ENCODE data around the gene LDLRAD1. TPM values are rescaled to one million over a fixed set of nuclear protein-coding genes. Genes with fewer than 3 reads are reported as not detected.

LDLRAD1 gene
- total and polyA plus RNA-seq, 2 of the 13 experiments (the other 11 are each of a cell fraction or from before 2014, with no cell fraction given) = 2.5 to 14.0 TPM

DNA sequence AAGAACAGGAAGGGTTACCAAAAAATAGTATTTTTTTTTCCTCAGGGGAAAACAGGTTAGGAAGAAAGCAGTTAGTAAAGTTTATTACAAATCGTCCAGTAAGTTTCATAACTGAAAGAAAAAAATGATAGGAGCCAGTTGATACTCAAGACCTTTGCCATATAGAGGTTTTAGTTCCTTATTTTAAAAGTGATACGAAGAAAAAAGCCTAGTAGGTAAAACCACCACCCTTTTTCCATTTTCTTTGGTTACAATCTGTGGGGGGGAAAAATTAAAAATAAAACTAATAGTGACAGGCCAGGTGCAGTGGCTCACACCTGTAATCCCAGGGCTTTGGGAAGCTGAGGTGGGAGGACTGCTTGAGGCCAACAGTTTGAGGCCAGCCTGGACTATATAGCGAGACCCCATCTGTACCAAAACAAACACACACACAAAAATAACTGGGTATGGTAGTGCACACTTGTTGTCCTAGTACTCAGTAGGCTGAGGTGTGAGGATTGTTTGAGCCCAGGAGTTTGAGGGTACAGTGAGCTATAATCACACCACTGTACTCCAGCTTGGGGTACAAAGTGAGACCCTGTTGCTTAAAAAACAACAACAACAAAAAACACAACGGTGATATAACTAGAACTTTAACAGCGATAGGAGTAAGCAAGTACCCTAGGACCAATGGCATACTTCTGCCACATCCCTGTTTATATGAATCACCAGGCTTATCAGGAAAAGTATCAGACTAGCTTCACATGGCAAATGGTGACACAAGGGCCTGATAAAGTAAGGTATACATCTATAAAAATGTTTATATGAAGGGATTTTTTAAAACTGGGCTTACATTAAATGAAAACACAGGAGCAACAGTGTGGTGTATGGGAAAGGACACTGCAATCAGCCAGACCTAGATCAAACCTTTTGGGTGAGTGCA, 29.7 kb upstream of the LDLRAD1 start:
- Histone ChIP-seq H3K27me3 (ENCODE audit: control insufficient read depth in 1 of 2, insufficient read depth in 2 of 2, low read length in 2 of 2) (no peaks in the 10 kb centered on the region; a peak in 1 of 5 replicates), H3K79me2 (ENCODE audit: insufficient read depth, low read length) (peaks cover 74% of the 10 kb centered on the region), H3K9me3 (ENCODE audit: low read length) (no peaks in the 10 kb centered on the region), H3K4me1 (ENCODE audit: insufficient read depth, low read length) (peaks cover 29% of the 10 kb centered on the region), H3K27ac (ENCODE audit: extremely low read length, insufficient read depth, low read length) (no peak overlapping the region), H3K4me3 (replicated peaks in 1 of 3; ENCODE audit: insufficient read depth in 1 of 3, low read depth in 2 of 3, low read length in 3 of 3) (no peak overlapping the region), H3K4me2 (ENCODE audit: low read depth, low read length) (no peak overlapping the region), H4K20me1 (ENCODE audit: insufficient read depth, low read length) (peaks cover 5% of the 10 kb centered on the region), H3K36me3 (replicated peaks in 1 of 2; ENCODE audit: control insufficient read depth in 1 of 2, insufficient read depth in 2 of 2, low read length in 2 of 2) (peaks cover 0 to 18% of the 10 kb centered on the region in 2 experiments; a peak in 4 of 5 replicates), H3K9ac (ENCODE audit: insufficient read depth, low read depth, low read length) (no peak overlapping the region), H2AFZ (ENCODE audit: low read length) (no peak overlapping the region)
- TF ChIP-seq ZNF44 (CRISPR knock-in tag; IDR thresholded peaks at IDR 0.05) = no peak
- no peak for TF ChIP-seq SMAD1 (CRISPR knock-in tag; IDR thresholded peaks at IDR 0.05; ENCODE audit: borderline replicate concordance, low read depth)
- TF ChIP-seq, protein P1, sequence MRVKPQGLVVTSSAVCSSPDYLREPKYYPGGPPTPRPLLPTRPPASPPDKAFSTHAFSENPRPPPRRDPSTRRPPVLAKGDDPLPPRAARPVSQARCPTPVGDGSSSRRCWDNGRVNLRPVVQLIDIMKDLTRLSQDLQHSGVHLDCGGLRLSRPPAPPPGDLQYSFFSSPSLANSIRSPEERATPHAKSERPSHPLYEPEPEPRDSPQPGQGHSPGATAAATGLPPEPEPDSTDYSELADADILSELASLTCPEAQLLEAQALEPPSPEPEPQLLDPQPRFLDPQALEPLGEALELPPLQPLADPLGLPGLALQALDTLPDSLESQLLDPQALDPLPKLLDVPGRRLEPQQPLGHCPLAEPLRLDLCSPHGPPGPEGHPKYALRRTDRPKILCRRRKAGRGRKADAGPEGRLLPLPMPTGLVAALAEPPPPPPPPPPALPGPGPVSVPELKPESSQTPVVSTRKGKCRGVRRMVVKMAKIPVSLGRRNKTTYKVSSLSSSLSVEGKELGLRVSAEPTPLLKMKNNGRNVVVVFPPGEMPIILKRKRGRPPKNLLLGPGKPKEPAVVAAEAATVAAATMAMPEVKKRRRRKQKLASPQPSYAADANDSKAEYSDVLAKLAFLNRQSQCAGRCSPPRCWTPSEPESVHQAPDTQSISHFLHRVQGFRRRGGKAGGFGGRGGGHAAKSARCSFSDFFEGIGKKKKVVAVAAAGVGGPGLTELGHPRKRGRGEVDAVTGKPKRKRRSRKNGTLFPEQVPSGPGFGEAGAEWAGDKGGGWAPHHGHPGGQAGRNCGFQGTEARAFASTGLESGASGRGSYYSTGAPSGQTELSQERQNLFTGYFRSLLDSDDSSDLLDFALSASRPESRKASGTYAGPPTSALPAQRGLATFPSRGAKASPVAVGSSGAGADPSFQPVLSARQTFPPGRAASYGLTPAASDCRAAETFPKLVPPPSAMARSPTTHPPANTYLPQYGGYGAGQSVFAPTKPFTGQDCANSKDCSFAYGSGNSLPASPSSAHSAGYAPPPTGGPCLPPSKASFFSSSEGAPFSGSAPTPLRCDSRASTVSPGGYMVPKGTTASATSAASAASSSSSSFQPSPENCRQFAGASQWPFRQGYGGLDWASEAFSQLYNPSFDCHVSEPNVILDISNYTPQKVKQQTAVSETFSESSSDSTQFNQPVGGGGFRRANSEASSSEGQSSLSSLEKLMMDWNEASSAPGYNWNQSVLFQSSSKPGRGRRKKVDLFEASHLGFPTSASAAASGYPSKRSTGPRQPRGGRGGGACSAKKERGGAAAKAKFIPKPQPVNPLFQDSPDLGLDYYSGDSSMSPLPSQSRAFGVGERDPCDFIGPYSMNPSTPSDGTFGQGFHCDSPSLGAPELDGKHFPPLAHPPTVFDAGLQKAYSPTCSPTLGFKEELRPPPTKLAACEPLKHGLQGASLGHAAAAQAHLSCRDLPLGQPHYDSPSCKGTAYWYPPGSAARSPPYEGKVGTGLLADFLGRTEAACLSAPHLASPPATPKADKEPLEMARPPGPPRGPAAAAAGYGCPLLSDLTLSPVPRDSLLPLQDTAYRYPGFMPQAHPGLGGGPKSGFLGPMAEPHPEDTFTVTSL (CRISPR knock-in tag; IDR thresholded peaks at IDR 0.05; ENCODE audit: borderline replicate concordance) = no peak
- ChIA-PET POLR2A (no interaction called here), CTCF (ENCODE audit: low intra/inter-chr PET ratio, low total read pairs) (no interaction called here)
- BruUV-seq (replicated peaks) = no TSS peak
- intact Hi-C loops (cut with micrococcal nuclease; ENCODE audit: unreplicated experiment) = no loop called here
- 92% methylated on average over 5 of the region's 5 CpGs for WGBS (ENCODE audit: low lambda C conversion rate)
- DNase-seq (ENCODE audit: low spot score) = no peak
- no peak for FAIRE-seq
- in situ Hi-C loops (cut with HindIII; ENCODE audit: extremely low pct_ligation_motif_present, low pct_unique_long_range_greater_than_20kb) = no loop called here
- no peak for ATAC-seq

Measured in HepG2 (cell line).